CD4-positive, alpha-beta T cell treated with Interleukin-21 for 1 hour (primary cell): ENCODE results near the gene SMPX.
A peak's percentile ranks its signal among the peaks of the same experiment; 100 is the strongest.
"Not testable (repeated sequence)": the region's sequence is repeated elsewhere in the genome, so short reads cannot be mapped to it uniquely, and the experiment has no call there.

Experiments
- DNase-seq: peaks from one replicate; pipeline ENCODE4 v3.0.0-alpha.2; 2020

SMPX gene

GRCh38 chrX:21757960-21758359 lies at the start of gene SMPX:
TSS of gene SMPX (minus strand) at chrX:21758116. CDS start at chrX:21754290, 3,826 bp downstream.
- DNase-seq, result no peak

GRCh38 chrX:21806691-21807090 lies 48.8 kb upstream of the SMPX start:
- no peak for DNase-seq

- no peak for DNase-seq
Measured at GRCh38 chrX:21802839-21803238, 44.9 kb upstream of the SMPX start.

- DNase-seq, result no peak
Measured at GRCh38 chrX:21802054-21802670, 44.2 kb upstream of the SMPX start.

GRCh38 chrX:21800344-21800770 lies 42.4 kb upstream of the SMPX start:
- no peak for DNase-seq

- DNase-seq, result no peak
Measured at GRCh38 chrX:21799767-21800166, 41.9 kb upstream of the SMPX start.

GRCh38 chrX:21798677-21799219 lies 40.8 kb upstream of the SMPX start:
- DNase-seq, result no peak

- no peak for DNase-seq
Measured at GRCh38 chrX:21781976-21782375, 24.1 kb upstream of the SMPX start.

GRCh38 chrX:21781525-21781924 lies 23.6 kb upstream of the SMPX start:
- no peak for DNase-seq

GRCh38 chrX:21779095-21779494 lies 21.2 kb upstream of the SMPX start:
- no peak for DNase-seq

GRCh38 chrX:21778236-21778635 lies 20.3 kb upstream of the SMPX start:
- no peak for DNase-seq

GRCh38 chrX:21775128-21775527 lies 17.2 kb upstream of the SMPX start:
- not testable (repeated sequence) for DNase-seq

GRCh38 chrX:21773036-21773435 lies 15.1 kb upstream of the SMPX start:
- peak; percentile 5 for DNase-seq

- DNase-seq, result no peak
Measured at GRCh38 chrX:21770631-21771321, 12.9 kb upstream of the SMPX start.

- no peak for DNase-seq
Measured at GRCh38 chrX:21766101-21766500, 8.2 kb upstream of the SMPX start.

- no peak for DNase-seq
Measured at GRCh38 chrX:21764008-21764407, 6.1 kb upstream of the SMPX start.

- no peak for DNase-seq
Measured at GRCh38 chrX:21758488-21758887, 572 bp upstream of the SMPX start.

GRCh38 chrX:21756785-21757529 lies 959 bp downstream of the SMPX start:
- no peak for DNase-seq

GRCh38 chrX:21749924-21750323 lies 8.0 kb downstream of the SMPX start:
- no peak for DNase-seq

- no peak for DNase-seq
Measured at GRCh38 chrX:21748235-21748634, 9.7 kb downstream of the SMPX start.

GRCh38 chrX:21747558-21747957 lies 10.4 kb downstream of the SMPX start:
- DNase-seq, result no peak

GRCh38 chrX:21745756-21746155 lies 12.2 kb downstream of the SMPX start:
- peak; percentile 28 for DNase-seq

GRCh38 chrX:21744721-21745120 lies 13.2 kb downstream of the SMPX start:
- DNase-seq, result no peak

GRCh38 chrX:21744060-21744459 lies 13.9 kb downstream of the SMPX start:
- no peak for DNase-seq
